HFF-Myc (cell line): ENCODE results near the gene LSG1.

Experiments
- DNase-seq: peaks from one replicate; pipeline ENCODE4 v3.0.0-alpha.2; 2011; ENCODE audit warnings: low read depth; ENCODE audit errors: extremely low read depth
- H3K4me3 ChIP-seq: replicated peaks from 2 replicates; pipeline ENCODE4 v1.5.1; 2011; ENCODE audit warnings: low read depth, mild to moderate bottlenecking, control low read depth, low read length
- TF ChIP-seq, protein P1 (sequence below): IDR thresholded peaks from 2 replicates; pipeline ENCODE4 v1.5.1; 2012; ENCODE audit warnings: mild to moderate bottlenecking, low read depth, low read length, control low read depth; ENCODE audit errors: missing control alignments

The LSG1 gene

GRCh38 chr3:194621947-194622346, 50.0 kb downstream of the LSG1 start:
- H3K4me3 ChIP-seq = no peak overlapping the region
- no peak for DNase-seq
- TF ChIP-seq, protein P1, sequence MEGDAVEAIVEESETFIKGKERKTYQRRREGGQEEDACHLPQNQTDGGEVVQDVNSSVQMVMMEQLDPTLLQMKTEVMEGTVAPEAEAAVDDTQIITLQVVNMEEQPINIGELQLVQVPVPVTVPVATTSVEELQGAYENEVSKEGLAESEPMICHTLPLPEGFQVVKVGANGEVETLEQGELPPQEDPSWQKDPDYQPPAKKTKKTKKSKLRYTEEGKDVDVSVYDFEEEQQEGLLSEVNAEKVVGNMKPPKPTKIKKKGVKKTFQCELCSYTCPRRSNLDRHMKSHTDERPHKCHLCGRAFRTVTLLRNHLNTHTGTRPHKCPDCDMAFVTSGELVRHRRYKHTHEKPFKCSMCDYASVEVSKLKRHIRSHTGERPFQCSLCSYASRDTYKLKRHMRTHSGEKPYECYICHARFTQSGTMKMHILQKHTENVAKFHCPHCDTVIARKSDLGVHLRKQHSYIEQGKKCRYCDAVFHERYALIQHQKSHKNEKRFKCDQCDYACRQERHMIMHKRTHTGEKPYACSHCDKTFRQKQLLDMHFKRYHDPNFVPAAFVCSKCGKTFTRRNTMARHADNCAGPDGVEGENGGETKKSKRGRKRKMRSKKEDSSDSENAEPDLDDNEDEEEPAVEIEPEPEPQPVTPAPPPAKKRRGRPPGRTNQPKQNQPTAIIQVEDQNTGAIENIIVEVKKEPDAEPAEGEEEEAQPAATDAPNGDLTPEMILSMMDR = no peak

DNA sequence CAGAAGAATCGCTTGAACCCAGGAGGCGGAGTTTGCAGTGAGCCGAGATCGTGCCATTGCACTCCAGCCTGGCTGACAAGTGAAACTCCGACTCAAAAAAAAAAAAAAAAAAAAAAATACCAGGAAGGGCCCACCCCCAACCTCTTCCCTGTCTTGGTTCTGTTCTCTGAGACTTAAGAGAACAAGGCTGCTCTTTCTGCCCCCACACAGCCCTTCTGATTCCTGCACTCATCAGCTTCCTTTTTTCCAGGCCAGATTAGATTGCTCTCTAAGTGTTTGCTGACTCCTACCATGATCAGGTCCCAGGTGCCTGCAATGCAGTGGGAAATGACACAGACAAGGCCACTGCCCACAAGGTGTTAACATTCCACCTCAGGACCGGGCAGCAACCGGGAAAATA, 51.8 kb downstream of the LSG1 start:
- TF ChIP-seq, protein P1 = no peak
- no peak overlapping the region for H3K4me3 ChIP-seq
- DNase-seq = no peak

GRCh38 chr3:194619741-194620140, 52.2 kb downstream of the LSG1 start:
- no peak for DNase-seq
- TF ChIP-seq, protein P1 = no peak
- H3K4me3 ChIP-seq = no peak overlapping the region

GRCh38 chr3:194618858-194619608, 53.0 kb downstream of the LSG1 start:
- no peak overlapping the region for H3K4me3 ChIP-seq
- no peak for DNase-seq
- TF ChIP-seq, protein P1 = no peak

DNA sequence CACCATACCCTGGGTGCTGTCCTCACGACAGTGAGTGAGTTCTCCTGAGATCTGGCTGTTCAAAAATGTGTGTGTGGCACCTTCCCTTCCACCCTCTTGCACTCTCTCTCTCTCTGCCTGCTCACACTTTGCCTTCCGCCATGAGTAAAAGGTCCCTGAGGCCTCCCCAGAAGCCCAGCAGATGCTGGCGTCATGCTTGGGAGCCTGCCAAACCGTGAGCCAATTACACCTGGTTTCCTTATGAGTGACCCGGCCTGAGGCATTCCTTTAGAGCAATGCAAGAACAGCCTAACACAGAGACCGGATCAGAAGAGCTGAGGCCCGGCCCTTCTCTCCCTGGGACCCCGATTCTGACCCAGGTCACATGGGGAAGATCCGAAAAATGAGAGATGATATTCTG, 54.2 kb downstream of the LSG1 start:
- no peak for DNase-seq
- TF ChIP-seq, protein P1 = no peak
- no peak overlapping the region for H3K4me3 ChIP-seq

- TF ChIP-seq, protein P1 = no peak
- no peak overlapping the region for H3K4me3 ChIP-seq
- DNase-seq = no peak
Measured at GRCh38 chr3:194617143-194617671, 54.8 kb downstream of the LSG1 start.
